Psoas muscle (tissue), 8 donors: ENCODE measurements around the gene DEFB126. TPM values are rescaled to one million over a fixed set of nuclear protein-coding genes. Genes with fewer than 3 reads are reported as not detected.

Source experiments
- ATAC-seq, 4 donors: fragments of 200-7000 bp; cut with Tn5 transposase; one replicate each; pipeline ENCODE4 v1.9.1; 2020; ENCODE audit warnings: moderate library complexity in 3 of 4, mild to moderate bottlenecking in 2 of 4
- DNase-seq, 2 donors: peaks; one replicate each; pipeline ENCODE4 v3.0.0-alpha.2; 2020
- H3K27ac ChIP-seq: fragments of 200-600 bp; one replicate; pipeline ENCODE4 v1.8.0; 2022
- H3K27me3 ChIP-seq, 3 donors: fragments of 200-600 bp in 1 of 3; one replicate each; pipeline versions ENCODE4 v1.6.1 to v1.8.0; 2013 to 2022; ENCODE audit warnings: low read length in 2 of 3, mild to moderate bottlenecking in 2 of 3, moderate library complexity in 1 of 3; ENCODE audit not compliant: insufficient read depth in 3 of 3
- H3K36me3 ChIP-seq, 2 donors: fragments of 200-600 bp in 1 of 2; one replicate each; pipeline versions ENCODE4 v1.6.1 to v1.8.0; 2013 to 2022; ENCODE audit warnings: low read depth in 1 of 2, mild to moderate bottlenecking in 1 of 2, moderate library complexity in 1 of 2; ENCODE audit not compliant: insufficient read depth in 1 of 2
- H3K4me1 ChIP-seq: fragments of 200-600 bp; one replicate; pipeline ENCODE4 v1.8.0; 2022
- H3K4me3 ChIP-seq: fragments of 200-600 bp; one replicate; pipeline ENCODE4 v1.8.0; 2022; ENCODE audit warnings: mild to moderate bottlenecking
- H3K9me3 ChIP-seq: fragments of 200-600 bp; one replicate; pipeline ENCODE4 v1.8.0; 2022
- CTCF ChIP-seq: fragments of 200-600 bp; IDR thresholded peaks from one replicate; pipeline ENCODE4 v1.8.0; 2022; ENCODE audit warnings: antibody characterized with exemption
- WGBS, 3 donors: extraction: QIAGEN DNeasy Blood & Tissue Kit; methylation state at CpG; one replicate each; pipeline versions ENCODE4 v1.1.6 to v1.1.7; 2013; 5-methylcytosine and 5-hydroxymethylcytosine counted together
- intact Hi-C, 2 donors: fragments of 100-400 bp; cut with DNase I; formaldehyde crosslinking; loops; one replicate each; pipeline versions ENCODE4 v1.11.0 to v1.14.2; 2022
- polyA plus RNA-seq, 3 donors: library from polyadenylated mRNA; stranded (reverse); fragments of 200-250 nt; gene quantifications; one replicate each; pipeline ENCODE4 v1.2.3, GENCODE V29; 2013
- total RNA-seq, 4 donors: library from RNA; stranded (reverse); fragmentation: NEBNext Ultra II Directional in 2 of 4; extraction: Animal tissue kit (Norgen Biotek cat#: 25700) in 2 of 4; gene quantifications; one replicate each; pipeline versions ENCODE4 v1.2.1 to v1.2.4, GENCODE V29; 2021 to 2023
- donor health status: healthy with polysubstance abuse.
- donor health status: DM: no; HTN: no; CAD: no; lungs with moderate emphysema.
- donor health status: Bipolar disorder and iron deficiency.
- donor health status: healthy.
- donor health status: DM: yes; HTN: yes; CAD: no.
- donor health status: DM: no; HTN: no; CAD: no.
- donor health status: DM: no; HTN: no; CAD: no.
- donor health status: DM: yes; HTN: yes; CAD: no.

DEFB126 gene
- total and polyA plus RNA-seq, 7 donors = not detected

- peaks cover 0 to 6% (median 3%) of the 10 kb centered on the region in 3 donors for H3K27me3 ChIP-seq
- no peak overlapping the region for H3K4me3 ChIP-seq
- no peak for TF ChIP-seq CTCF
- 56 to 71% (median 64%) methylated on average over 2 of the region's 2 CpGs for WGBS, 3 donors
- H3K4me1 ChIP-seq = no peaks in the 10 kb centered on the region
- intact Hi-C loops = no loop called here
- DNase-seq (no peak), ATAC-seq (no peak)
- no peak overlapping the region for H3K27ac ChIP-seq
- no peaks in the 10 kb centered on the region for H3K9me3 ChIP-seq
- no peaks in the 10 kb centered on the region for H3K36me3 ChIP-seq
These were observed 3.5 kb downstream of the DEFB126 start for GRCh38 chr20:145877-146276.

- Histone ChIP-seq H3K27me3 (peaks cover 0 to 3% (median 0%) of the 10 kb centered on the region in 3 donors), H3K9me3 (no peaks in the 10 kb centered on the region), H3K4me3 (no peak overlapping the region), H3K4me1 (no peaks in the 10 kb centered on the region), H3K36me3 (no peaks in the 10 kb centered on the region), H3K27ac (no peak overlapping the region)
- 50 to 67% (median 66%) methylated on average over 1 of the region's 1 CpG for WGBS, 3 donors
- TF ChIP-seq CTCF = no peak
- DNase-seq (no peak), ATAC-seq (no peak)
- intact Hi-C loops = no loop called here
These were observed 9.7 kb downstream of the DEFB126 start for GRCh38 chr20:152131-152530.

GRCh38 chr20:157154-157553 lies 14.8 kb downstream of the DEFB126 start, which contains the start of gene DEFB127:
Gene DEFB127, plus strand, starts transcription at chr20:157454. Its CDS starts 91 bp downstream, at chr20:157545.
- H3K36me3 ChIP-seq = no peaks in the 10 kb centered on the region
- intact Hi-C loops = no loop called here
- DNase-seq (no peak), ATAC-seq (no peak)
- no peak within 1 kb of the TSS for H3K27ac ChIP-seq
- no peak within 1 kb of the TSS for H3K4me3 ChIP-seq
- no peaks in the 10 kb centered on the region for H3K4me1 ChIP-seq
- no peaks in the 10 kb centered on the region for H3K9me3 ChIP-seq
- no peak for TF ChIP-seq CTCF
- 85 to 94% (median 90%) methylated on average over 5 of the region's 5 CpGs for WGBS, 3 donors
- peaks cover 0 to 3% (median 2%) of the 10 kb centered on the region in 3 donors for H3K27me3 ChIP-seq

- no peak for DNase-seq
- H3K9me3 ChIP-seq = no peaks in the 10 kb centered on the region
- no peak for TF ChIP-seq CTCF
- H3K36me3 ChIP-seq = no peaks in the 10 kb centered on the region
- intact Hi-C loops = no loop called here
- no peak overlapping the region for H3K27ac ChIP-seq
- H3K27me3 ChIP-seq = peaks cover 0 to under 1% (median 0%) of the 10 kb centered on the region in 3 donors
- no peak for ATAC-seq
- WGBS, 3 donors = 45 to 55% (median 48%) methylated on average over 3 of the region's 3 CpGs
- H3K4me3 ChIP-seq = no peak overlapping the region
- no peaks in the 10 kb centered on the region for H3K4me1 ChIP-seq
These were observed 22.2 kb downstream of the DEFB126 start for GRCh38 chr20:164618-165017.

- intact Hi-C loops = no loop called here
- DNase-seq (no peak), ATAC-seq (no peak)
- Histone ChIP-seq H3K27me3 (no peaks in the 10 kb centered on the region), H3K9me3 (no peaks in the 10 kb centered on the region), H3K4me3 (no peak overlapping the region), H3K27ac (no peak overlapping the region), H3K36me3 (no peaks in the 10 kb centered on the region), H3K4me1 (no peaks in the 10 kb centered on the region)
- 66 to 78% (median 72%) methylated on average over 2 of the region's 2 CpGs for WGBS, 3 donors
- TF ChIP-seq CTCF = no peak
These were observed 26.5 kb downstream of the DEFB126 start for GRCh38 chr20:168876-169275.
